SIG-M5 (cell line): ENCODE data around the gene SQSTM1.

Source experiments
- DNase-seq: peaks from one replicate; lab custom pipeline; 2025; lab: John Stamatoyannopoulos, UW

SQSTM1 gene

DNA sequence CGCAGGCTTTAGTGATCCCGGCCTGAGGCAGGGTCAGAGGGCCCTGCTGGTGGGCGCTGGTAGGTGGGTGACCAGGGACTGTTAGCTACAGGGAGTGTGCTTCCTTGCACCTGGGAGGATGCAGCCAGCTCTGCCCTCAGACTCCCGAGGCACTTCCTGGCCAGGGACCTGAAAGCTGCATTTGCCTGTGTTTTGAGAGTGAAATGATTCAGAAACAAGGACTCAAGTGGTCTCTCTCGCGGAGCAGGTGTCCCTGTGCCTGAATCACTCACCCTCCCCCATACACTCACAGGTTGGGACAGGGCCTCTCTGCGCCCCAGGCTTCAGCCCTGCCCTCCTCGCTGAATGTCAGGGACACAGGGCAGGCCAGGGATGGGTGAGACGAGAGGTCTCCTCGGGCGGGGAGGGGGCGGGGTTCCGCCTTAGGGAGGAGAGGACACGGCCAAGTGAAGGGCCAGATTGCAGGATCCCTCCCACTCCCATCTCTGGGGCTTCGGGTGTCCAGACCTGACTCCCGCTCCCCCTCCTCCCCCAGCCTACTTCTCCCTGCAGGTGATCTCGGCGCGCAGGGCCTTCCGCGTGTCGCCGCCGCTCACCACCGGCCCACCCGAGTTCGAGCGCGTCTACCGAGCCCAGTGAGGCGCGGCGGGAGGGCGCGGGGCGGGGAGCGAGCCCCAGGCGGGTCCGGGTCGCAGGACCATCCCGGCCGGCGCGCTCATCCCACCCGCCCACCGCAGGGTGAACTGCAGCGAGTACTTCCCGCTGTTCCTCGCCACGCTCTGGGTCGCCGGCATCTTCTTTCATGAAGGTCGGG lies 25.4 kb upstream of the SQSTM1 start:
- no peak for DNase-seq

DNA sequence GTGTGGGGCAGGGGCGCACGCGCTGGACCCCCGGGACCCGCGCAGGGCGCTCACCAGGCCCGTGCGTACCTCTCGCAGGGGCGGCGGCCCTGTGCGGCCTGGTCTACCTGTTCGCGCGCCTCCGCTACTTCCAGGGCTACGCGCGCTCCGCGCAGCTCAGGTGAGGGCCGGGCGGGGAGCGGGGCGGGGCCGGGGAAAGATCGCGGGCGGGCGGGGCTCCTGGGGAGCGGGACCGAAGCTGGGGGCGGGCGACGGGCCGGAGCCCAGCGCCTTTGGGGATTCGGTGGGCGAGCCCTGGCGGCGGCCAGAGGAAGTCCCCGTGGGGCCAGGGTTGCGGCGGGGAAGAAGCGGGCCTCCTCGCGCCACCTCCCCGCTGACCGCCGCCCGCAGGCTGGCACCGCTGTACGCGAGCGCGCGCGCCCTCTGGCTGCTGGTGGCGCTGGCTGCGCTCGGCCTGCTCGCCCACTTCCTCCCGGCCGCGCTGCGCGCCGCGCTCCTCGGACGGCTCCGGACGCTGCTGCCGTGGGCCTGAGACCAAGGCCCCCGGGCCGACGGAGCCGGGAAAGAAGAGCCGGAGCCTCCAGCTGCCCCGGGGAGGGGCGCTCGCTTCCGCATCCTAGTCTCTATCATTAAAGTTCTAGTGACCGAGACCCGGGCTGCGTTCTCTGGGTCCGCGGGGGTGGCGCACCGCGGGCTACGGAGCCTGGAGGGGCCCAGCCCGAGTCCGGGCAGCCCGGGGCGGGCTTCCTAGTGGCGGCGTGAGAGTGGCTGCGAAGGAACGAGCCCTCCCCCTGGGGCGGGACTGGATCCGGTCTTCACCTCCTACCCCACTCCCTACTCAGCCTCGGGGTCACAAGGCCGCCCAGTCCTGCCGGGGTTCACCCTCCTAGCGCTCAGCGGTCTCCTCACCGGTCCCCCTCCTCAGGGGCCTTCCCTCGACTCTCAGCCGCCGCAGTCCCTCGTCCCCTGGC lies 24.6 kb upstream of the SQSTM1 start:
- no peak for DNase-seq

DNA sequence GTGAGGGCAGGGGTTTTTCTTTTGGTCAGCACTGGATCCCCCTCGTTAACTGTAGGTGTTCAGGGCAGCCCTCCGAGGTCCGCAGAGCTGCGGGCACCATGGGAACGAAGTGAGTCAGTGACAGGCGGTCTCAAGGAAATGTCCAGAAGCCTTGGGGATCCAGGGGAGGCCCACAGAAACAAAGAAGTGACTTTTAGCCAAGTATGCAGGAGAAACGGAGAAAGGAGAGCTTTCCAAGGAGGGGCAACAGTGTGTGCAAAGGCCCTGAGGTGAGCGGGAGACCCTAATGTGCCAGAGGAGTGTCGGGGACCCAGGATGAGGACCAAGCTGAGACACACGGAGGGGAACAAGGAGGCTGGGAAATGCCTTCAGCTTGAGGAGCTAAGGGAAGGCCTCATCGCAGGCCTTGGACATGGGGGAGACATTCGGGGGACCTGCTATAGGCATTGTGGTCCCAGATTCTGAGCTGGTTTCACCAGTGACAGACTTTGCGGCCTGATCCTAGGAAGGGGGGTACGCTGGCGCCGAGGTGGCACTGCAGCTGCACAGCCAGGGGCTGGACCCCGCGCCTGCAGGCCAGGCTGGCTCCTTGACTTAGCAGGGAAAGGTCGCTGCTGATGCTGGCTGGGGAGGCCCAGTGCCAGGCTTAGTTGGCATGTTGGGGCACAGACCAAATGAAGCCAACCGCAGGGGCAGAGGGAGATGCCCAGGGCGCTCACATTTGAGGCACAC lies 23.7 kb upstream of the SQSTM1 start:
- DNase-seq = no peak

DNA sequence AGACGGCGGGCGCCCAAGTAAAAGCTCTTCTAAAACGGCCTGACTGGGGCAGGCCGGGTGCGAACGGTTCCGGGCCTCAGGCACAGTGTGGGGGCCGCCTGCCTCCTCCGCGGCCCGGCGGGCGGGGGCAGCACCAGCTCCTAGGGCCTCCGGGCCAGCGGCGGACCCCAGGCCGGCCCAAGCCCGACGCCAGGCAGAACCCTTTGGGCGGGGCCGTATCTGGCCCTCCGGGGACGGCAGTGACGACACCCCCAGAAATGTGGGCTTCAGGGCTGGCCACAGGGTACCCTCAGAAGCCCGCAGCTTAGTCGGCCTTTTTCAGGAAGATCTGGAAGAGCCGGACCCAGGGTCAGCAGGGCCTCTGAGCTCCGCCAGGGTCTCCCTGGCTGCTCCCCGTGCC lies 23.0 kb upstream of the SQSTM1 start:
- DNase-seq = no peak

DNA sequence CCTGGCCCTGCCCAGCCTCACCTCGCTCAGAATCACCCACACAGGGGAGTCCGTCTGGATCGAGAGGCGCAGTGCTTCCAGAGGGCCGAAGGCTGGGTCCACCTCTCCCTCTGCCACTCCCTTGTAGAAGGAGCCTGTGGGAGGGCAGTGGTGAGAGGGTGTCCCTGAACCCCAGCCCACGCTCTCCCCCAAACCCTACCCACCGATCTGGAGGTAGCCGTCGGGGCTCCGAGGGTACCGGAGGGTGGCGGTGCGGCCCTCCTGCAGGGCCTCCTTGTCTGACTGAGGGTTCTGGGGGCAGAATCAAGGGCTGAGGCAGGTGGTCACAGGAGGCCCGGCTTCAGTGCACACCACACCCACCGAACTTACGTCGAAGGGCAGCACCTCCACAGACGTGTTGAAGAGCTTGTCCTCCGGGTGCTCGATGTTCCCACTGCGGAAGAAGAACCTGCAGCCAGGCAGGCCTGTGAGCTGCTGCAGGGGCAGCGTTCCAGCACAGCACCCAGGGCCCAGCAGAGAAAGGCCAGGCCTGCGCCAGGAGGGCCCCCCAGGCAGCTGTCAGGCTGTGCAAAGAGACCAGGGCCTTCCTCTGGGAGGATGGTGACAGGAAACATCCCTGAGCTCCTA lies 22.4 kb upstream of the SQSTM1 start:
- DNase-seq = no peak

DNA sequence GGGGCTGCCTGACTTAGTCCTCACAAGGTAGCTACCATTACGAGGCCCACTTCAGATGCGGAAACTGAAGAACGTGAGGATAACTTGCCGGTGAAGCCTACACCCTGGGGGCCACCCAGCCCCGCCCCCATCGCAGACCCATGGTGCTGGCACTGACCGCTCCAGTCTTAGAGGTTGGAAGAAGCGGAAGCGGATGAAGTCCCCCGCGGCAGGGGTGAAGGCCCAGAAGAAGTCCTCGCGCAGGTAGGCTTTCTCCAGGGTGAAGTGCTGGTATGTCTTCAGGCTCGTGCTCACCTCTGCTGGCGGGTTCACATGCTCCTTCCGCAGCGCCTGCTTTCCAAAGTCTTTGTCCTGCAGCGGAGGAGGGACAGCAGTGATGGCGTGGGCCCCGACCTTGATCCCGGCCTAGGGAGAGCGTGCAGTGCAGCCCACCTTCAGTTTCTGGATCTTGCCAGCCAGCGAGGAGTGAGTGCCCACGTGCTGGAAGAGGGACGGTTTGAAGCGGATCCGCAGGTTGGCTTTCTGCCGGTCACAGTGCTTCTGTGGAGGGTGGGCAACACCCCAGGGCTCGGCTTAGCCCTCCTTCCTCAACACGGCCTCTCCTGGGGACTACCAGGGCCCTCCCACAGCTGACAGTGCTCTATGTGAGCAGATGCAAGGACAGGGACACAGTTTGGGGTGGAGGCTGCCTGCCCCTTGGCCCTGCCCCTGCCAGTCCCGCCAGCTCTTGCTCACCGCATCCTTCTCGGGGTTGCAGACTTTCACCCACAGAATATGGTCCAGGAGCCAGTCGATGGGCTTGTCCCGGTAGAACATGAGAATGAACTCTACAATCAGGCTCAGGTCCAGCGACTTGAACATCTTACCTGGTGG lies 21.7 kb upstream of the SQSTM1 start:
- DNase-seq = no peak

DNA sequence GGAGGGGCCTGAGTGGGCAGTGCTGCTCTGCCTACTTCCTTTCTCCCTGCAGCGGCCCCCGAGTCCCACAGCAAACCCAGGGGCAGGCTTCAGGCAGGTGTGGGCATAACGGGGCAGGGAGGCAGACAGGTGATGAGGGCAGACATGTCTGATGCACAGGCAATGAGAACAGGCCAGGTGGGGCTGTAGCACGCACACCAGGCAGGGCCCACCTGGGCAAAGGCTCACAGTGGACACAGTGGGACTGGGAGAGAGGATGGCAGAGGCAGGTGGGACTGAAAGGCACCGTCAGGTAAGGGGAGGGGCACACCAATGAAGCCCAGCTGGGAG lies 21.1 kb upstream of the SQSTM1 start:
- no peak for DNase-seq

DNA sequence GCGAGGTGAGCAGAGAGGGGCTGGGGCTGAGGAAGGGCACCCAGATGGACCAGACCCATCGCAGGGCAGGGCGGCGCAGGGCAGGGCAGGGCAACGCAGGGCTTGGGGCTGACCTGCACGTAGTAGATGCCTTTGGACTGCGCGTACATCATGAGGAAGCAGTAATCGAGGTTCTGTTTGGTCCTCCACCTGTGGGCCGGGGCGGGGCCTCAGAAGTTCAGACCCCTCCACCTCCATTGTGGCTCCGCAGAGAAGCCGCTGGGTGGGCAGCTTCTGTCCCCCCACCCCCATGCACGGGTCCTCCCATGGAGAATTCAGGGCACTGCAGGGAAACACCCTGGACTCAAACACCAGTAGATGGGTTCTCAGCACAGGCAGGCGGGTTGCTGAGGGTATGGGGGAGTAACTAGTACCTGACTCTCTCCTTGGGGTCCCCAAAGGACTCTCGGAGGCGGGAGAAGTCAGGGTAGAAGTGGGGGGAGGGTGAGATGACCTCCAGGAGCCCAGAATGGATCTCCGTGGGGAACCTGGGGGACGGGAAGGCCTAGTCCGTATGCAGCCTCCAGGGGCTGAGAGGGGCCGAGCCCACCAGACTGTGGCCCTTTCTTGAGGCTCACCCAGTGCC lies 20.5 kb upstream of the SQSTM1 start:
- no peak for DNase-seq

DNA sequence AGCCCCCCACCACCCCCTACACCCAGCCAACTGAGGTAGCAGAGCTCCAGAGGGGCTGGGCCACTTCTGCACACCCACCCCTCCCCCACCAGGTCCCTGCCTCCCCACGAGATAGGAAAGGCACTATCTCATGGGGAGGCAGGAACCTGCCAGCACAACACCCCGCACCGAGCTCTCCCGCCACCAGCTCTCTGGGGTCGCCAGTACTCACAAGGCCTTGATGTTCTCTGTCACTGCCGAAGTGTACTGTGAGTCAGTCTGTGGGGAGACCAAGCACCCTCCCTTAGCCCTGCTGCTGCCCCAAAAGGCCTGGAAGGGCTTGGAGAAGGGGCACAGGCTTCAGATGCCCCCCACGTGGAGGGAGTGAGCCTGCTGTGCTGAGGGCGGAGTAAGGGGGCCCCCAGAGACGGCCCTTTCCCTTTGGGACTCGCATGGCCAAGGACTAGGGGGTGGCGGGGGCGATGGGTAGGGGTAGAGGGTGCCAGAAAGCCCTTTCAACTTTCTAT lies 20.0 kb upstream of the SQSTM1 start:
- no peak for DNase-seq

DNA sequence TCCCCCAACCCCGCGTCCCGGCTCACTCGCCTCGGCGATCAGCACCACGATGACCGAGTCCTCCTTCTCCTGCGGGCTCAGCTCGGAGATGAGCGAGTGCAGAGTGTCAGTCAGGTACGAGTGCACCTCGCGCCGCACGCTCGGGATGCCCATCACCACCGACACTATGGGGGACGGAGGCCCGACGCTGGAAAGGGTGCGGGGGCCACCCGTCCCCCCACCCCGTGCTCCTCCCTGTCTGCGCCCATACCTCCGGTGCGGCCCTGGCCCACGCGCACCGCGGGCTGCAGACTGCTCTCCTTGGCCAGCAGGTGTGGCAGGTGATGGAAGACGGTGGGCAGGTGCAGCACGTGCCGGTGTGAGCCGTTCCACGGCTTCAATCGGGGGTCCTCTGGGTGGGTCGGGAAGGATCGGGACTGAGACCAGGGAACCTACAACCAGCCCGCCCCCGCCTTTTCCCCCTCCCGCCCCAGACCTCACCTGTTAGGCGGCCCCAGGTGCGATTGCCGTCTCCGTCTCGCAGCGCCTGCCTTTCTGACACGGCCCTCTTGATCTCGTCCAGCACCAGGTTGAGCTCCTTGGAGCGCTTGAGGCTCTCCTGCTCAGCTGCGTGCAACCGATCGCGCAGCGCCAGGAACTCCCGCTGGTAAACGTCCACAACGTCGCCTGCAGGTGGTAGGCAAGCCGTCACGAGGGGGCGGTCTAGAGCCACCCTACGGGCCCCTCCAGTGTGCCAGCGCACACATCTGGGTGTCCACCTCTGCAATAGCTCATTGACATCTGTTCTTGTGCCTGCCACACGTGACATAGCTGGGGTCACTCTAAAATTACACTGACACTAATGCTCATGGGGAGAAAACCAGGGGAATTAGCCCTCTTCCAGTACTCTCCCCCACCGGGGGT lies 19.1 kb upstream of the SQSTM1 start:
- no peak for DNase-seq

DNA sequence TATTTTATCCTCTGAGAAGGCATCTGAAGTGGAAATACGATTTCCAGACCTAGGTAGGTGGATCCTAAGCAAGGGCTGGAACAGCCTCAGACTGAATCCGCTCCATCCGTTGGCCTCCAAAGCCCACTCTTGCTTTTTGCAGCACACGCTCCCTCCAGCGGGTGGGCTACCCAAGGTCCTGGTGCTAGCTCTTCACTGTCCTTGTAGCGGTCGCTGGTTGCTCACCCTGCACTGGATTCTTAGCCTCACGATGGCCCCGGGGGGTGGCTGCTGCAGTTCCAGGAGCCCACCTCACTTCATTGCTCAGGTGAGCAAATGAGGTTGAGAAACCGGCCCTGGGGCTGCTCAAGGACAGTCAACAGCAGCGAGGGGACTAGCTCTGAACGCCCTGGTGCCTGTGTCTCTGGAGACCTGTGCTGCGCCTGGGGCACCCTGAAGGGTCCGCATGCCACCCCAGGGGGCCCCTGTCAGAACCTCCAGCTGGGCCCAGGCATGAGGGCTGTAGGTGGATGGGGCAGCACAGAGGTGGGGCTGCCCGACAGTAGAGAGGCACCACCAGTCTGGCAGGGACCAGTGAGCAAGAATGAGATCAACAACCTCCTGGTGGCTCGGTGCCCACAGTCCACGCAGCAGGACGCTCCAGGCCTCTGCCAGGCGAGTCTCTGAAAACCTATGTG lies 18.4 kb upstream of the SQSTM1 start:
- no peak for DNase-seq

DNA sequence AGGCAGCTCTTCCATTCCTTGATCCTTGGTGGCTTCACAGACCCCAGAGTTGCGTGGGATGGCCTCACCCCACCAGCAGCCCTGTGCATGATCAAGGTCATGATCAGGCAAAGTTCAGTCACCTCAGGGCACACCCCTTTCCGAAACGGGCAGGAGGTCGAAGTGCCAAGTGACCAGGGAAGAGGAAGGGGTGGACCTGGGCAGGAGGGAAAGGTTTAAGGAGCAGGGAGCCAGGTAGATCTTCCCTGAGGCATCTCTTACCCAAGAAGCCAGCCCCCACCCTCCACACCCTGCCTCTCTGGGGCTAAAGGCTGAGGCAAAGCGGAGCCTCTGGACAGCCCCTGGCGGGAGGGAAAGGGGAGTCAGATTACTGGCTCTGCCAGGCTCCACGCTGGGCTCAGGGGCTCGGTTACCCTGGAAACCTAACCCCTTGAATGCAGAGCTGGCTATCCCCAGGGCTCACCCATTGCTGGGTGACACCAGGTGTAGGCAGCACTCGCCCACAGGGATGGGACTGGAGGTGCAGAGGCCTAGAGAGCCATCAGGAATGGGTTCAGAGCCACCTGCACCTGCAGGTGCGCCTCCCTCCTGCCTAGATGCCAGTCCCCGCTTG lies 17.6 kb upstream of the SQSTM1 start:
- no peak for DNase-seq

DNA sequence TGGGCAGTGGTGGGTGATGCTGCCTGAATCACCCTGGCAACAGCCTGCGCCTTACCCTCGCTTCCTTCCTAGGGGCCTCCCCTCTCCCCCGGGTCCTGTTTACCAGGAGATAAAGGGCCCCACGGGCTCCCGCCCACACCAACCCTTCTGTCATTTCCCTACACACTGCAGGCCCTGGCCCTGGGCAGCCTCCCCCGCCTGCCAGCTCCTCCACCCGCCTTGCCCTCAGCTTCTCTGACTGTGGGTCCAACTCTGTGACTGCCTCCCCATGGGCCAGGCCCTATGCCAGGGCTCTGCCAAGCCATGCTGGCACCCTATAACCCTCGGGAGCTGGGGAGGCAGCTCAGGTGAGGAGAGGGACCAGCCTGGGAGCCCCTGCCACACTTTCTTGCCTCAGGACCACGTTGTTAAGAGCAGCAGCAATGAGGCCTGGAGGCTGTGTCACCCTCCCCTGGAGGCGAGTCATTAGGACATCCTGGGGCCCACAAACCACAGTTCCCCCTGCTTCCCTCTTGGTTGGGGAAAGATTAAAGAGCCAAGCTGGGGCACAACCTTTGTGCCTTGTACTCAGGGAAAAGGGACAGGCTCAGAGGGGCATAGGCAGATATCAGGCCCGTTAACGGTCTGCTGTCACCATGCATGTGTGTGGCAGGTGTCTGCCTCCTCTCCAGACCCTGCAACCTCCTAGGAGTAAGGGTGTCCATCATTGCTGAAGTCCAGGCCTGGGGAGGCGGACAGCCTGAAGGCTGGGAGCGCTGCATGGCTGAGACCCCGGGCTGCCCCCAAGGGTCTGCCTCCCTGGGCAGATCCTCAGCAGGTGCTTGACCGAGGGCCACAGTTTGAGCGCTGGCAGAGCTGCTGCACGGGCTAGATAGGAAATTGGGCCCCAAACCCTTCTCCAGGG lies 16.8 kb upstream of the SQSTM1 start:
- peak; percentile 57 for DNase-seq

DNA sequence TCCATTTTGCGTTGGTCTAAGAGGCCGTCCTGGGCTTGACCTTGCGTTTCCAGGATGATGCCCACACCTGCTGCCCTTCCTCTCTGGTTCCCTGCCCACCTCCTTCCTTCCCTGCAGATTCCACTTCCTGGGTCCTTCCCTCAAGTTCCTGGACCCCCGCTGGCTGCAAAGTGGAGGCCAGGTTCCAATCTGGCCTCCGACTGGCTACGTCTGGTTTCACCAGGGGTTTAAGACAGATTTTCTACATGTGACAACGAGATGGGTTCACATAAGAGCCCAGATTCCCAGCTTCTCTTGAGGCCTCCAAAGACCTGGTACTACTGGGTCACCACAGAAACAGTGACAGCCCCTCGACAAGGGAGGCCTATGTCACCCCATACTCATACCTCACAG lies 16.2 kb upstream of the SQSTM1 start:
- no peak for DNase-seq

DNA sequence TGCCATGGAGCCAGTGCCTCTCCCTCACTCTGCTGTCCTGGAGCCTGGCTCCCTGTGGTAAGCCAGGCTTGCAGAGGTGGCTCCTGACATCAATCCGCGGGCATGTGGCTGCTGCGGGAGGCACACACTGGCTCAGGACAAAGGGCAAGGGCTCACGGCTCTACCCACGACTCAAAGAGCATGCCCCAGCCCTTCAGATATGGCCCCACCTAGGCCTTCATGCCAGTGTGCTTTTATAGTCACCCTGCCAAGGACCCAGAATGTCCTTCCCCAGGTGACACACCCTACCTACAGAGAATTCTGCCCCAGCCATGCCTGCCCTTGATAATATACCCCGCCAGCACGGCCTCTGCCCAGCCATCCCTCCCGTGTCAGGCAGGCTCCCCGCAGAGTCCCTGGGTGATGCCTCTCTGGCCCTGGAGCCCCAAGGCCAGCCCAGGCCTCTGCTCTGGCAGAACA lies 15.6 kb upstream of the SQSTM1 start:
- no peak for DNase-seq

DNA sequence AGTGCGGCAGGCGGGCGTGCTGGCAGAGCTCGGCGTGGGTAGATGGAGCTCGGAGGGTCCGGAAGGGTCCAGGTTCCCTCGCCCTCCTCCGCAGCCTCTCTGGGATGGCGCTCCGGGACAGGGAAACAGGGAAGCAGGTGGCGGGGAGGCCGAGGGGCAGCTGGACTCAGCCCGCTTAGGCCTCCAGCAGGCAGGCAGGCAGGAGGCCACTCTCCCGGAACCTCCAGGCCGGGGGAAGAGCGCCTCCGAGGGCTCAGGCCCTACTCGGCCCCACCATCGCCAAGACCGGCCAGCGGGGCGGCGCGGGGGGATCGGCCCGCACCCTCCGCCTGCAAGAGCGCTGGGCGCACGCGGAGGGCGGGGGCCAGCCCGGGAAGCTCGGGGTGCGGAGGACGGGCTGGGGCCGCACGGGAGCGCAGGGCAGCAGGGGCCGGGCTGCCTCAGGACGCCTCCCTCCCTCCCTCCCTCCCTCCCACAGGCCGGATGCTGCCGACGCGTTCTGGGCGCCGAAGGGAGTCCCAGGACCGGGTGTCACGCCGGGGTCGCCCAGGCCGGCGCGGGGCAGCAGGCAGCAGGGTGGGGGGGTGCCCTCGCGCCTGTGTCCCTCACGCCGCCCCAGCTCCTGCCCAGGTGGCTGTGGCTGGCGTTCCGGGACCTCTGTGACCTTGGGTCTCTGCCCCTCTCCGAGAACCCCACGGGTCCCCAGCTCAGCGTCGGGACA lies 15.0 kb upstream of the SQSTM1 start:
- DNase-seq = no peak
